ENCODE measurements around the gene OIT3.

OIT3 gene

DNA sequence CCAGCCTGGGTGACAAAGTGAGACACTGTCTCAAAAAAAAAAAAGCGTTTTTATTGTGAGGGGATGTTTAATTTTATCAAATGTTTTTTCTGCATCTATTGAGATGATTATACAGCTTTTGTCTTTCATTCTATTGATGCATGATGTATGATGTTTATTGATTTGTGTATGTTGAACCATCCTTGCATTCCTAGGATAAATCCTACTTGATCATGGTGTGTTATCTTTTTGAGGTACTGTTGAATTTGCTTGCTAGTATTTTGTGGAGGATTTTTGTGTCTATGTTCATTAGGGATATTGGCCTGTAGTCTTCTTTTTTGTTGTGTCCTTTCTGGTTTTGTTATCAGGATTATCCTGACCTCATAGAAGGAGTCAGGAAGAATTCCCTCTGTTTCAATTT is 83.3 kb downstream of the OIT3 start:
- TF ChIP-seq CTCF (conservative IDR thresholded peaks at IDR 0.05; ENCODE audit: low read depth, low read length): no peak
- DNase-seq (ENCODE audit: low read depth): no peak

DNA sequence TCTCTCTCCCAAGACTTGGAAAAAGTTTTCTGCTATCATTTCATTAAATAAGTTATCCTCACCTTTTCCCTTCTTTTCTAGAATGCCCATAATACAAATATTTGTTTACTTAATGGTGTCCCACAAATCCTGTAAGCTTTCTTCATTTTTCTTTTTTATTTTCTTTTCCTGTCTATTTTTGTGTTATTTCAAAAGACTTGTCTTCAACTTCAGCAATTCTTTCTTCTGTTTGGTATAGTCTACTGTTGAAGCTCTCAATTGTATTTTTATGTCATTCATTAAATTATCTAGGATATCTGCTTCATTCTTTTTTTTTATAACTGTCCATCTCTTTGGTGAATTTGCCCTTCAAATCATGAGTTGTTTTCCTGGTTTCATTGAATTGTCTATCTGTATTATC is 86.2 kb downstream of the OIT3 start:
- H3K4me3 ChIP-seq (ENCODE audit: low read length): no peak overlapping the region
- DNase-seq (ENCODE audit: low read depth): no peak
- TF ChIP-seq CTCF (conservative IDR thresholded peaks at IDR 0.05; ENCODE audit: low read depth, low read length): no peak

More for the DNA sequence above, 83.3 kb downstream of the OIT3 start:
- H3K4me3 ChIP-seq (ENCODE audit: low read length): no peak overlapping the region

DNA sequence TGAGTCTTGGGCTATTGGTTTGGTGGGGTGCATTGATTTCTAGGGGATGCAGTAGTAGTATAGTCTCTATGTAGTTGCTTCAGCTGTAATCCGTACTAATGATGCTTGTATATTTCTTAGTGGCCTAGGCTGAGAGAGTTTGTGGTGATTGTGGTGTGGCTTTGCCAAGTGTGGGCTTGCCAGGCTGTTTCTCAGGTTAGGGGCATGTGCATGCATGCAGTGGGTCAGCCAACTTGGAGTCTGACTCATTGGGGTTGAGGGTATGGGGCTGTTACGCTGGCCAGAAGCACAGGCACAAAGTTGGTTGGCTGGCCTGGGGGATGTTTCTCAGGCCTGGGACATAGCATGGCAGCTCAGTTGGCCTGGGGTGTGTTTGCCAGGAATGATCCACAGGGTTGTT is 86.8 kb downstream of the OIT3 start:
- no peak for TF ChIP-seq CTCF (conservative IDR thresholded peaks at IDR 0.05; ENCODE audit: low read depth, low read length)
- DNase-seq (ENCODE audit: low read depth): no peak
- H3K4me3 ChIP-seq (ENCODE audit: low read length): no peak overlapping the region

GRCh38 chr10:72981028-72981881 is 87.7 kb downstream of the OIT3 start:
- no peak for TF ChIP-seq CTCF (conservative IDR thresholded peaks at IDR 0.05; ENCODE audit: low read depth, low read length)
- H3K4me3 ChIP-seq (ENCODE audit: low read length): no peak overlapping the region
- DNase-seq (ENCODE audit: low read depth): no peak

- no peak overlapping the region for H3K4me3 ChIP-seq (ENCODE audit: low read length)
- peak; percentile 1 for DNase-seq (ENCODE audit: low read depth)
- no peak for TF ChIP-seq CTCF (conservative IDR thresholded peaks at IDR 0.05; ENCODE audit: low read depth, low read length)
Measured at GRCh38 chr10:72981882-72982529, 88.5 kb downstream of the OIT3 start.

All from retinal pigment epithelial cell (primary cell).